ENCODE measurements around the gene TRIM7. TPM values are rescaled to one million over a fixed set of nuclear protein-coding genes. Genes with fewer than 3 reads are reported as not detected.
"Not testable (repeated sequence)": the region's sequence is repeated elsewhere in the genome, so short reads cannot be mapped to it uniquely, and the experiment has no call there.

The TRIM7 gene
- total RNA-seq, 1 experiment from 2014 or later, result 30.2 TPM

DNA sequence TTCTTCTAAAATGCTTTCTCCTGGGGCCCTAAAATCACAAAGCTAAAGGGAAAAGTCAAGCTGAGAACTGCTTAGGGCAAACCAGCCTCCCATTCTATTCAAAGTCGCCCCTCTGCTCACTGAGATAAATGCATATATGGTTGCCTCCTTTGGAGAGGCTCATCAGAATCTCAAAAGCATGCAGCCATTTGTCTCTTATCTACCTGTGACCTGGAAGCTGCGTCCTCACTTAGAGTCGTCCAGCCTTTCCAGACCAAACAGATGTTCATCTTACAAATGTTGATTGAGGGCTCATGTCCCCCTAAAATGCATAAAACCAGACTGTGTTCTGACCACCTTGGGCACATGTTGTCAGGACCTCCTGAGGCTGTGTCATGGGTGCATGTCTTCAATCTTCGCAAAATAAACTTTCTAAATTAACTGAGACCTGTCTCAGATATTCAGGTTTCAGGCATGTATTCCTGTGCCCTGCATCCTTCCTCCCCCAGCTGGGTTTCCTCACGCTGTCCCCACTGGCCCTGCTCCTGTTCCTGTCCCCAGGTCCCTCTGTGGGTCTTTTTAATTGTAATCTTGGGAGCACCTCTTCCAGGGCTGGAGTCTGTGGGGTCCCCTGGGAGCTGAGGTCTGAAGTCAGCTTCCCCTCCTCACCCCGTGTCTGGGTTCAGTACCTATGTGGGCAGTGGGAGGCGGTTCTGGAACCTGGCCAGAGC lies 57.9 kb downstream of the TRIM7 start, which contains the start of gene OR2V2:
TSS of gene OR2V2 (plus strand) at position 660 of the 710 bp plus-strand sequence. CDS start 7,357 bp downstream, outside the sequence.
- H3K4me3 ChIP-seq (replicated peaks in 1 of 2; ENCODE audit: low read depth in 1 of 2, low read length in 2 of 2); RAD21 ChIA-PET (ENCODE audit: low non-redundant PET in 1 of 2, low total read pairs in 2 of 2, uncharacterized antibody in 2 of 2, unreplicated experiment in 2 of 2); H3K27me3 ChIP-seq (ENCODE audit: insufficient read depth, low read length); H3K4me1 ChIP-seq (ENCODE audit: control insufficient read depth in 1 of 2, insufficient read depth in 2 of 2, low read length in 2 of 2); intact Hi-C loops (cut with micrococcal nuclease); H3K9ac ChIP-seq (ENCODE audit: low read length); H3K9me3 ChIP-seq (ENCODE audit: control insufficient read depth in 1 of 2, insufficient read depth in 1 of 2, low read depth in 1 of 2, low read length in 2 of 2); CTCF ChIA-PET; H3K9me2 ChIP-seq (ENCODE audit: insufficient read depth); H3K36me3 ChIP-seq (ENCODE audit: control insufficient read depth in 1 of 2, insufficient read depth in 2 of 2, low read length in 2 of 2); ATAC-seq; H4K20me1 ChIP-seq (ENCODE audit: insufficient read depth); POLR2A ChIA-PET; H3K27ac ChIP-seq (ENCODE audit: low read depth, low read length); H3K4me2 ChIP-seq (ENCODE audit: low read length); H3K79me2 ChIP-seq (ENCODE audit: insufficient read depth, low read length); DNase-seq (ENCODE audit: low read depth, low spot score); H2AFZ ChIP-seq (ENCODE audit: low read depth, low read length, poor library complexity, severe bottlenecking); BruUV-seq (replicated peaks): not testable (repeated sequence)

DNA sequence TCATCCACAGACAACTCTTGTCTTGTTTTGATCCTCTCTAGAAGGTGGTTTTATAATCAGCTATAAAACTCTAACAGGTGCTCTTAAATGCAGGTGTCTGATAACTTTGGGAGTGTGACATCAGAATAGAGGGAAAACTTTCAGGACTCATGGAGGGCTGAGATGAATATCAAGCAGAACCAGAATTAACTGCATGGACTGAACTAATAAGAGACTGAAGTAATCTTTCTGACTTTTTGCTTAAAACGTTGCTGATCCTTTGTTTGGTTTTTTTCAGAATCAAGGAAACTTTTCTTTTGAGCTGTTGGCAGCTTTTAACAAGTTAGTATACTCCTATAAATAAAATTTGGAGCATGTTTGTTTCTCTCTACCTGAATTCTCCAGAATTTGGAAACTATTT lies 59.9 kb downstream of the TRIM7 start:
- H3K9me3 ChIP-seq (ENCODE audit: control insufficient read depth in 1 of 2, insufficient read depth in 1 of 2, low read depth in 1 of 2, low read length in 2 of 2), result 0 out of 4 replicates have a peak, but pooled peaks cover 0 to 3% of the 10 kb centered on the region in 2 experiments
- H3K4me1 ChIP-seq (ENCODE audit: control insufficient read depth in 1 of 2, insufficient read depth in 2 of 2, low read length in 2 of 2), result no peaks in the 10 kb centered on the region
- H3K79me2 ChIP-seq (ENCODE audit: insufficient read depth, low read length), result no peaks in the 10 kb centered on the region
- intact Hi-C loops (cut with micrococcal nuclease), result no loop called here
- no TSS peak for BruUV-seq (replicated peaks)
- H3K36me3 ChIP-seq (ENCODE audit: control insufficient read depth in 1 of 2, insufficient read depth in 2 of 2, low read length in 2 of 2), result no peaks in the 10 kb centered on the region
- no peaks in the 10 kb centered on the region for H3K9me2 ChIP-seq (ENCODE audit: insufficient read depth)
- no peaks in the 10 kb centered on the region for H3K27me3 ChIP-seq (ENCODE audit: insufficient read depth, low read length)
- H3K4me3 ChIP-seq (replicated peaks in 1 of 2; ENCODE audit: low read depth in 1 of 2, low read length in 2 of 2), result no peak overlapping the region
- no peak for ATAC-seq
- POLR2A ChIA-PET, result no interaction called here
- no peaks in the 10 kb centered on the region for H4K20me1 ChIP-seq (ENCODE audit: insufficient read depth)
- CTCF ChIA-PET, result no interaction called here
- no peak for DNase-seq (ENCODE audit: low read depth, low spot score)
- H3K27ac ChIP-seq (ENCODE audit: low read depth, low read length), result no peak overlapping the region
- no peak overlapping the region for H3K4me2 ChIP-seq (ENCODE audit: low read length)
- RAD21 ChIA-PET (ENCODE audit: low non-redundant PET in 1 of 2, low total read pairs in 2 of 2, uncharacterized antibody in 2 of 2, unreplicated experiment in 2 of 2), result no interaction called here
- H2AFZ ChIP-seq (ENCODE audit: low read depth, low read length, poor library complexity, severe bottlenecking), result no peak overlapping the region
- TF ChIP-seq TCF7L2 (IDR thresholded peaks at IDR 0.05; ENCODE audit: borderline replicate concordance, extremely low read depth, insufficient read depth, insufficient read length), result no peak
- TF ChIP-seq, protein P1, sequence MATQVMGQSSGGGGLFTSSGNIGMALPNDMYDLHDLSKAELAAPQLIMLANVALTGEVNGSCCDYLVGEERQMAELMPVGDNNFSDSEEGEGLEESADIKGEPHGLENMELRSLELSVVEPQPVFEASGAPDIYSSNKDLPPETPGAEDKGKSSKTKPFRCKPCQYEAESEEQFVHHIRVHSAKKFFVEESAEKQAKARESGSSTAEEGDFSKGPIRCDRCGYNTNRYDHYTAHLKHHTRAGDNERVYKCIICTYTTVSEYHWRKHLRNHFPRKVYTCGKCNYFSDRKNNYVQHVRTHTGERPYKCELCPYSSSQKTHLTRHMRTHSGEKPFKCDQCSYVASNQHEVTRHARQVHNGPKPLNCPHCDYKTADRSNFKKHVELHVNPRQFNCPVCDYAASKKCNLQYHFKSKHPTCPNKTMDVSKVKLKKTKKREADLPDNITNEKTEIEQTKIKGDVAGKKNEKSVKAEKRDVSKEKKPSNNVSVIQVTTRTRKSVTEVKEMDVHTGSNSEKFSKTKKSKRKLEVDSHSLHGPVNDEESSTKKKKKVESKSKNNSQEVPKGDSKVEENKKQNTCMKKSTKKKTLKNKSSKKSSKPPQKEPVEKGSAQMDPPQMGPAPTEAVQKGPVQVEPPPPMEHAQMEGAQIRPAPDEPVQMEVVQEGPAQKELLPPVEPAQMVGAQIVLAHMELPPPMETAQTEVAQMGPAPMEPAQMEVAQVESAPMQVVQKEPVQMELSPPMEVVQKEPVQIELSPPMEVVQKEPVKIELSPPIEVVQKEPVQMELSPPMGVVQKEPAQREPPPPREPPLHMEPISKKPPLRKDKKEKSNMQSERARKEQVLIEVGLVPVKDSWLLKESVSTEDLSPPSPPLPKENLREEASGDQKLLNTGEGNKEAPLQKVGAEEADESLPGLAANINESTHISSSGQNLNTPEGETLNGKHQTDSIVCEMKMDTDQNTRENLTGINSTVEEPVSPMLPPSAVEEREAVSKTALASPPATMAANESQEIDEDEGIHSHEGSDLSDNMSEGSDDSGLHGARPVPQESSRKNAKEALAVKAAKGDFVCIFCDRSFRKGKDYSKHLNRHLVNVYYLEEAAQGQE (IDR thresholded peaks at IDR 0.05; ENCODE audit: low read depth), result no peak
- TF ChIP-seq ZFX (IDR thresholded peaks at IDR 0.05), result no peak
- TF ChIP-seq ELF1 (IDR thresholded peaks at IDR 0.05; ENCODE audit: borderline replicate concordance, low read depth), result no peak
- TF ChIP-seq JUND (IDR thresholded peaks at IDR 0.05), result no peak
- no peak for TF ChIP-seq ZNF274 (IDR thresholded peaks at IDR 0.05; ENCODE audit: low read depth, low read length)
- TF ChIP-seq, protein P2, sequence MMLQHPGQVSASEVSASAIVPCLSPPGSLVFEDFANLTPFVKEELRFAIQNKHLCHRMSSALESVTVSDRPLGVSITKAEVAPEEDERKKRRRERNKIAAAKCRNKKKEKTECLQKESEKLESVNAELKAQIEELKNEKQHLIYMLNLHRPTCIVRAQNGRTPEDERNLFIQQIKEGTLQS (IDR thresholded peaks at IDR 0.05), result no peak
- TF ChIP-seq POLR2A (IDR thresholded peaks at IDR 0.05; ENCODE audit: borderline replicate concordance, extremely low read depth, insufficient read depth, insufficient read length), result no peak
- H3K9ac ChIP-seq (ENCODE audit: low read length), result no peak overlapping the region

Data from HCT116 (cell line).